H1 (cell line): Measurements from ENCODE around the gene TXNIP. TPM values are rescaled to one million over a fixed set of nuclear protein-coding genes. Genes with fewer than 3 reads are reported as not detected.

Experiments
- CTCF ChIA-PET: fragments of 300-600 bp; sonication (Branson Sonifier 250); formaldehyde crosslinking; loops from one replicate; lab custom pipeline; 2021; ENCODE audit not compliant: partially characterized antibody; lab: Charles Lee
- POLR2A ChIA-PET: fragments of 300-600 bp; sonication (Branson Sonifier 250); formaldehyde crosslinking; loops from one replicate; lab custom pipeline; 2021; ENCODE audit warnings: inconsistent platforms; ENCODE audit not compliant: partially characterized antibody; lab: Charles Lee
- DNase-seq, 2 experiments: peaks; one replicate each; pipeline versions ENCODE4 v3.0.0 to v3.0.0-alpha.2; 2010 to 2022; ENCODE audit warnings: low spot score in 2 of 2, low read depth in 1 of 2, mixed read lengths in 1 of 2
- FAIRE-seq: peaks from 2 replicates; lab custom pipeline; 2011; peaks lifted over from hg19 to GRCh38; lab: Jason Lieb, UNC
- H2AFZ ChIP-seq: 2 replicates; pipeline ENCODE4 v1.8.1; 2012; ENCODE audit warnings: low read length, inconsistent platforms
- H2AK5ac ChIP-seq: 2 replicates; pipeline ENCODE4 v1.6.1; 2013; ENCODE audit warnings: low read depth, low read length
- H2BK120ac ChIP-seq: replicated peaks from 2 replicates; pipeline ENCODE3; 2013; ENCODE audit warnings: low read depth, low read length, inconsistent platforms
- H2BK12ac ChIP-seq: 2 replicates; pipeline ENCODE4 v1.6.1; 2013; ENCODE audit warnings: low read depth, low read length
- H2BK15ac ChIP-seq: 2 replicates; pipeline ENCODE4 v1.6.1; 2013; ENCODE audit warnings: low read length
- H2BK20ac ChIP-seq: 2 replicates; pipeline ENCODE4 v1.6.1; 2013; ENCODE audit warnings: low read length
- H2BK5ac ChIP-seq: 2 replicates; pipeline ENCODE4 v1.6.1; 2013; ENCODE audit warnings: low read depth, low read length
- H3K14ac ChIP-seq: 2 replicates; pipeline ENCODE4 v1.6.1; 2013; ENCODE audit warnings: inconsistent platforms; ENCODE audit not compliant: insufficient read length
- H3K18ac ChIP-seq: 2 replicates; pipeline ENCODE4 v1.6.1; 2013; ENCODE audit warnings: low read length; ENCODE audit errors: extremely low read depth
- H3K23ac ChIP-seq: 2 replicates; pipeline ENCODE4 v1.6.1; 2013; ENCODE audit warnings: inconsistent platforms; ENCODE audit not compliant: insufficient read length
- H3K23me2 ChIP-seq: 2 replicates; pipeline ENCODE4 v1.6.1; 2013; ENCODE audit warnings: low read depth, low read length
- H3K27ac ChIP-seq: 2 replicates; pipeline ENCODE4 v1.6.1; 2011; ENCODE audit warnings: low read depth, low read length, inconsistent platforms
- H3K27me3 ChIP-seq, 4 experiments: replicated peaks in 1 of 4; 1 replicate in 1 of 4; 2 replicates in 3 of 4; pipeline versions ENCODE4 v1.6.1 to v1.8.1; 2011 to 2013; ENCODE audit warnings: low read length in 3 of 4, mild to moderate bottlenecking in 3 of 4, inconsistent platforms in 2 of 4, mixed read lengths in 2 of 4, moderate library complexity in 1 of 4; ENCODE audit not compliant: control insufficient read depth in 3 of 4, insufficient read depth in 3 of 4; ENCODE audit errors: extremely low read depth in 1 of 4
- H3K36me3 ChIP-seq, 4 experiments: 2 replicates each; pipeline versions ENCODE4 v1.6.1 to v1.8.1; 2011 to 2013; ENCODE audit warnings: mild to moderate bottlenecking in 4 of 4, low read length in 3 of 4, moderate library complexity in 2 of 4, control low read depth in 1 of 4, inconsistent platforms in 1 of 4; ENCODE audit not compliant: insufficient read depth in 4 of 4, control insufficient read depth in 2 of 4
- H3K4ac ChIP-seq: replicated peaks from 2 replicates; pipeline ENCODE3; 2013; ENCODE audit warnings: low read length, low read depth, mixed read lengths, inconsistent platforms; ENCODE audit not compliant: insufficient read length
- H3K4me1 ChIP-seq, 4 experiments: replicated peaks in 1 of 4; 1 replicate in 1 of 4; 2 replicates in 3 of 4; pipeline versions ENCODE4 v1.6.1 to v1.8.1; 2011 to 2013; ENCODE audit warnings: low read length in 3 of 4, inconsistent platforms in 2 of 4, mixed read lengths in 1 of 4; ENCODE audit not compliant: insufficient read depth in 4 of 4, control insufficient read depth in 3 of 4
- H3K4me2 ChIP-seq, 2 experiments: 2 replicates each; pipeline versions ENCODE4 v1.6.1 to v1.8.1; 2011 to 2013; ENCODE audit warnings: low read depth in 2 of 2, low read length in 2 of 2, control low read depth in 1 of 2, inconsistent platforms in 1 of 2, mild to moderate bottlenecking in 1 of 2; ENCODE audit not compliant: insufficient read depth in 1 of 2
- H3K4me3 ChIP-seq, 4 experiments: fragments of 200-600, 300-600 bp in 1 of 4; sonication (generic), shearing (Covaris generic), sonication (Bioruptor Twin) in 1 of 4; 2 replicates each; pipeline versions ENCODE4 v1.5.1 to v1.8.1; 2011 to 2016; ENCODE audit warnings: low read length in 4 of 4, low read depth in 3 of 4, control low read depth in 2 of 4, inconsistent platforms in 2 of 4, mild to moderate bottlenecking in 2 of 4, mixed read lengths in 1 of 4, moderate library complexity in 1 of 4; ENCODE audit not compliant: insufficient read depth in 2 of 4; ENCODE audit errors: extremely low read depth in 1 of 4
- H3K56ac ChIP-seq: replicated peaks from 2 replicates; pipeline ENCODE3; 2013; ENCODE audit warnings: low read depth, mild to moderate bottlenecking, mixed read lengths, low read length, inconsistent platforms; ENCODE audit not compliant: insufficient read length
- H3K79me1 ChIP-seq: 2 replicates; pipeline ENCODE4 v1.6.1; 2013; ENCODE audit warnings: low read depth, low read length, control low read depth
- H3K79me2 ChIP-seq, 2 experiments: 2 replicates each; pipeline versions ENCODE4 v1.6.1 to v1.8.1; 2012 to 2013; ENCODE audit warnings: low read length in 2 of 2, mild to moderate bottlenecking in 2 of 2, inconsistent platforms in 1 of 2; ENCODE audit not compliant: insufficient read depth in 2 of 2, control insufficient read depth in 1 of 2
- H3K9ac ChIP-seq, 4 experiments: replicated peaks in 1 of 4; 1 replicate in 1 of 4; 2 replicates in 3 of 4; pipeline versions ENCODE4 v1.6.1 to v1.8.1; 2011 to 2013; ENCODE audit warnings: low read depth in 3 of 4, low read length in 3 of 4, control low read depth in 2 of 4, mild to moderate bottlenecking in 2 of 4, moderate library complexity in 2 of 4, inconsistent platforms in 1 of 4; ENCODE audit errors: extremely low read depth in 1 of 4
- H3K9me3 ChIP-seq, 2 experiments: 2 replicates each; pipeline versions ENCODE4 v1.6.1 to v1.8.1; 2012 to 2013; ENCODE audit warnings: mild to moderate bottlenecking in 2 of 2, moderate library complexity in 2 of 2, control low read depth in 1 of 2, inconsistent platforms in 1 of 2, low read depth in 1 of 2, low read length in 1 of 2, mixed read lengths in 1 of 2; ENCODE audit not compliant: insufficient read depth in 2 of 2
- H4K20me1 ChIP-seq, 2 experiments: replicated peaks in 1 of 2; 2 replicates each; pipeline versions ENCODE3 to v1.8.1; 2011 to 2013; ENCODE audit warnings: inconsistent platforms in 2 of 2, low read length in 2 of 2, mild to moderate bottlenecking in 1 of 2; ENCODE audit not compliant: insufficient read depth in 2 of 2, control insufficient read depth in 1 of 2
- H4K5ac ChIP-seq: 2 replicates; pipeline ENCODE4 v1.6.1; 2013; ENCODE audit warnings: low read length, low read depth, mixed read lengths, inconsistent platforms; ENCODE audit not compliant: insufficient read length
- H4K8ac ChIP-seq: 2 replicates; pipeline ENCODE4 v1.8.0; 2013; ENCODE audit warnings: mild to moderate bottlenecking, moderate library complexity, low read length, inconsistent platforms; ENCODE audit not compliant: insufficient read depth; ENCODE audit errors: extremely low read depth
- H4K91ac ChIP-seq: replicated peaks from 2 replicates; pipeline ENCODE3; 2013; ENCODE audit warnings: low read length, mixed read lengths, inconsistent platforms; ENCODE audit not compliant: insufficient read length
- TCF12 ChIP-seq: IDR thresholded peaks from 2 replicates; pipeline ENCODE4 v1.6.1; 2011; ENCODE audit warnings: low read depth, mild to moderate bottlenecking, low read length
- WGBS, 2 experiments: shearing (Covaris generic) in 1 of 2; methylation state at CpG; one replicate each; pipeline versions ENCODE4 v1.1.6 to v1.1.7; 2013 to 2015; ENCODE audit warnings: low lambda C conversion rate in 2 of 2, mixed read lengths in 2 of 2, inconsistent platforms in 1 of 2, low coverage in 1 of 2, missing lambda C conversion rate in 1 of 2; ENCODE audit not compliant: insufficient replicate concordance in 2 of 2, insufficient coverage in 1 of 2, insufficient read length in 1 of 2; ENCODE audit errors: extremely low coverage in 1 of 2, missing lambda C conversion rate in 1 of 2; 5-methylcytosine and 5-hydroxymethylcytosine counted together
- polyA plus RNA-seq, 7 experiments: library from polyadenylated mRNA; depleted of rRNA in 3 of 7; stranded (reverse) in 5 of 7; unstranded in 2 of 7; fragments of >200 nt in 5 of 7; fragments of 200-250 nt in 2 of 7; gene quantifications; 1 replicate in 5 of 7; 2 replicates in 1 of 7; 4 replicates in 1 of 7; pipeline versions ENCODE4 v1.2.1 to v1.2.3, GENCODE V29; 2011 to 2013; ENCODE audit warnings: missing spikeins in 2 of 7, mixed read lengths in 2 of 7
- total RNA-seq: library from RNA; stranded (reverse); fragmentation: NEBNext Ultra II Directional; extraction: Animal tissue kit (Norgen Biotek cat#: 25700); gene quantifications from 2 replicates; pipeline ENCODE4 v1.2.1, GENCODE V29; 2021

Gene TXNIP
- total and polyA plus RNA-seq, 2 of the 8 experiments (the other 6 are each of a cell fraction or from before 2014, with no cell fraction given), result 12.3 to 56.8 TPM

GRCh38 chr1:146036241-146036964 lies 40.0 kb upstream of the TXNIP start:
- H3K4me3 ChIP-seq, result peak overlapping the region; percentile 53 to 86 (median 64)
- H3K27ac ChIP-seq, result no peak overlapping the region
- no peak overlapping the region for H4K8ac ChIP-seq
- H4K20me1 ChIP-seq, result no peaks in the 10 kb centered on the region
- H2BK20ac ChIP-seq, result no peak overlapping the region
- no peak overlapping the region for H3K9ac ChIP-seq
- FAIRE-seq (no peak), DNase-seq (no peak)
- no peaks in the 10 kb centered on the region for H3K79me2 ChIP-seq
- H4K91ac ChIP-seq, result no peak overlapping the region
- no peaks in the 10 kb centered on the region for H3K27me3 ChIP-seq
- no peak overlapping the region for H2BK120ac ChIP-seq
- ChIA-PET CTCF (interaction anchor here (0.9 to 9.2 kb wide), 6 partner anchors 17 to 145 kb away, joined by 3 to 55 read pairs (median 4); no protein-coding TSS in a partner anchor), POLR2A (interaction anchor here (0.8 to 11.6 kb wide), 10 partner anchors 9 to 113 kb away, joined by 3 to 284 read pairs (median 4); partner anchors contain the start of genes RBM8A and TXNIP)
- no peak overlapping the region for H2BK5ac ChIP-seq
- H3K36me3 ChIP-seq, result no peaks in the 10 kb centered on the region
- no peak overlapping the region for H3K18ac ChIP-seq
- H2BK15ac ChIP-seq, result no peak overlapping the region
- no peak overlapping the region for H3K4ac ChIP-seq
- H2AFZ ChIP-seq, result no peak overlapping the region
- H2BK12ac ChIP-seq, result no peak overlapping the region
- peaks cover 7% of the 10 kb centered on the region for H3K23me2 ChIP-seq
- H3K4me2 ChIP-seq, result peak overlapping the region; percentile 69 to 75
- no peak overlapping the region for H3K56ac ChIP-seq
- no peak overlapping the region for H4K5ac ChIP-seq
- 22% methylated on average over 10 of the region's 10 CpGs; no CpG with 5 or more reads in 1 of the 2 experiments for WGBS, 2 experiments
- H3K9me3 ChIP-seq, result no peaks in the 10 kb centered on the region
- H3K23ac ChIP-seq, result no peak overlapping the region
- H2AK5ac ChIP-seq, result no peak overlapping the region
- no peak overlapping the region for H3K14ac ChIP-seq
- no peaks in the 10 kb centered on the region for H3K79me1 ChIP-seq
- peaks cover 0 to 3% (median 0%) of the 10 kb centered on the region in 4 experiments; a peak in 1 of 7 replicates for H3K4me1 ChIP-seq
- no peak for TF ChIP-seq TCF12
